Measurements from ENCODE around the gene SCRN1. TPM values are rescaled to one million over a fixed set of nuclear protein-coding genes. Genes with fewer than 3 reads are reported as not detected.

Gene SCRN1
- total RNA-seq, 1 experiment from 2014 or later, result 116 TPM

DNA sequence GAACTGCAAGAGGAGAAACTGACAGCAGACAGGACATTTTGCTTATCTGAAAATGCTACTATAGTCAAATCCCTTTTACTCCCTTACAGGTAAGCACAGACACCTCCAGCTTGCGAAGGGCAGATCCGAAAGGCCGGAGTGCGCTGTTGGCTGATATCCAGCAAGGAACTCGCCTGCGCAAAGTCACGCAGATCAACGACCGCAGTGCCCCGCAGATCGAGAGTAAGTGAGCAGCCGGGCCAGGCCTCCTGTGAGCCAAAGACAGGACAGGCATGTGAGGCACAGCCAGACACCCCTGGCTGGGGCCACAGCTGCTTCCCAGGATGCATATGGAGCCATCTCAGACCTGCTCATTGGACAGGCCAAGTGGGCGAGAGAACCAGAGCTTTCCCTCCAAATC is 113.9 kb downstream of the SCRN1 start:
- BruUV-seq (replicated peaks), result no TSS peak
- Mint-ChIP-seq H3K9me3 (ENCODE audit: low read depth, unreplicated experiment) (no peaks in the 10 kb centered on the region), H3K36me3 (ENCODE audit: insufficient read depth, unreplicated experiment) (no peaks in the 10 kb centered on the region), H3K4me3 (ENCODE audit: low read depth, unreplicated experiment) (no peak overlapping the region), H3K27ac (ENCODE audit: unreplicated experiment) (no peak overlapping the region), H3K27me3 (ENCODE audit: unreplicated experiment) (no peaks in the 10 kb centered on the region), H3K4me1 (ENCODE audit: low read depth, unreplicated experiment) (no peaks in the 10 kb centered on the region)
- CTCF ChIA-PET, result interaction anchor here (1.2 kb wide), 1 partner anchor 240 kb away, joined by 4 read pairs; no protein-coding TSS in a partner anchor
- TF ChIP-seq, protein P1, sequence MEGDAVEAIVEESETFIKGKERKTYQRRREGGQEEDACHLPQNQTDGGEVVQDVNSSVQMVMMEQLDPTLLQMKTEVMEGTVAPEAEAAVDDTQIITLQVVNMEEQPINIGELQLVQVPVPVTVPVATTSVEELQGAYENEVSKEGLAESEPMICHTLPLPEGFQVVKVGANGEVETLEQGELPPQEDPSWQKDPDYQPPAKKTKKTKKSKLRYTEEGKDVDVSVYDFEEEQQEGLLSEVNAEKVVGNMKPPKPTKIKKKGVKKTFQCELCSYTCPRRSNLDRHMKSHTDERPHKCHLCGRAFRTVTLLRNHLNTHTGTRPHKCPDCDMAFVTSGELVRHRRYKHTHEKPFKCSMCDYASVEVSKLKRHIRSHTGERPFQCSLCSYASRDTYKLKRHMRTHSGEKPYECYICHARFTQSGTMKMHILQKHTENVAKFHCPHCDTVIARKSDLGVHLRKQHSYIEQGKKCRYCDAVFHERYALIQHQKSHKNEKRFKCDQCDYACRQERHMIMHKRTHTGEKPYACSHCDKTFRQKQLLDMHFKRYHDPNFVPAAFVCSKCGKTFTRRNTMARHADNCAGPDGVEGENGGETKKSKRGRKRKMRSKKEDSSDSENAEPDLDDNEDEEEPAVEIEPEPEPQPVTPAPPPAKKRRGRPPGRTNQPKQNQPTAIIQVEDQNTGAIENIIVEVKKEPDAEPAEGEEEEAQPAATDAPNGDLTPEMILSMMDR (IDR thresholded peaks at IDR 0.05; ENCODE audit: unreplicated experiment), result no peak
- intact Hi-C loops (cut with micrococcal nuclease; ENCODE audit: unreplicated experiment), result no loop called here
- DNase-seq, result no peak

DNA sequence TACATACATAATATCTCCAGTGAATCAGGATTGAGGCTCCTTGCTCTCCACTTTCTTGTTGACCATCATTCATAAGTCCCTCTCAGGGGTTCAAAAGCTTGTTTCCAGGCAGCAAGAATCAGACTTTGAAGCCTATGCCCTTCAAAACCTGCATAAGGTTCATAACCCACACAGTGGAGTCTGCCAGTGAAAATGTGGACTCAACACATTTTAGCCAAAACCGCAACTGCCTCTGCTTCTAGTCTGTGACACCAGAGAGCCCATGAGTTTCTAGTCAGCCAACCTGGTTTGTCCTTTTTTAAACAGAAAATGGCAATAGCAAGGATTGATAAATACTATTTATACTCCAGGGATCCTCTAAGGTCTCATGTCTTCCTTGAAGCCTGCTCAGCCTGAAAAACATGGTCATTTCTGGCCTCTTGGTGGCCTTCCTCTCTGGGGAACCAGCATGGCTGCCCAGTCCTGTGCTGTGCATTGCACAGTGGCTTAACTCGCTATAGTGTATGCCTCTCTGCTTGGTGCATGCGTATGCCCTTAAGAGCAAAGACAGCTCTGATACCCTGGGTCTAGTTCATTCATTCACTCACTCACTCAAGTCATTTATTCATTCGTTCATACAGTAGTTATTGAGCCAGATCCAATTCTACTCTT is 115.8 kb downstream of the SCRN1 start:
- CTCF ChIA-PET, result no interaction called here
- TF ChIP-seq, protein P1 (IDR thresholded peaks at IDR 0.05; ENCODE audit: unreplicated experiment), result no peak

DNA sequence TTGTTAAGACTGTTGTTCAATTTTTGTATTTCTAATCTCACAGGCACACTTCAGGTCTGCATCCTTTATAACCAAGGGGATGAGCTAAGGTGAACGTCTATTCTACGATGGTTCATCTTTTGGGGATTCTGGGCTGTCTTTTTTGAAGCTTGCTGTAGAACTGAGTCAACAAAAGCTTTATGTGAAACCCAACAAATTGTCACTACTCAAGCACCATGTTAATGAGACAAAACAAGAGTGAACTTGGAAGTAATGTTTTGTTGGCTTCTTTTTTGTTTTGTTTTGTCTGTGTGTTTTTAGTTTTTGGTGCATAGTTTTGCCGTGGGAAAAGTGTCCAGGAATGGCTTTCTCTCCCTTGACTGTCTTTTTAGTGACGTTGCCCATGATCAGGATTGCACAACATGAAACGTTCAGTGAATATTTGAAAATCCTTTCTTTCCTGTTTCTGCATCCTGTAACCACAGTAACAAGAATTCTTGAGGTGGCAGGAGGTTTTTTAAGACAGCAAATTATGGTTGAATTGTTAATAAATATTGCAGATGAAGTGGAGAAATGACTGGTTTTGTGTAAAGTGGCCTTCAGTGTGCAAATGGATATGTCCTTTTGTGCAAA is 117.7 kb downstream of the SCRN1 start:
- Mint-ChIP-seq H3K36me3 (ENCODE audit: insufficient read depth, unreplicated experiment) (no peaks in the 10 kb centered on the region), H3K4me3 (ENCODE audit: low read depth, unreplicated experiment) (no peak overlapping the region), H3K4me1 (ENCODE audit: low read depth, unreplicated experiment) (no peaks in the 10 kb centered on the region), H3K9me3 (ENCODE audit: low read depth, unreplicated experiment) (no peaks in the 10 kb centered on the region), H3K27ac (ENCODE audit: unreplicated experiment) (no peak overlapping the region), H3K27me3 (ENCODE audit: unreplicated experiment) (no peaks in the 10 kb centered on the region)
- CTCF ChIA-PET, result no interaction called here
- no TSS peak for BruUV-seq (replicated peaks)
- TF ChIP-seq, protein P1 (IDR thresholded peaks at IDR 0.05; ENCODE audit: unreplicated experiment), result no peak
- no peak for DNase-seq
- intact Hi-C loops (cut with micrococcal nuclease; ENCODE audit: unreplicated experiment), result no loop called here

More for the DNA sequence above, 115.8 kb downstream of the SCRN1 start:
- H3K27me3 Mint-ChIP-seq (ENCODE audit: unreplicated experiment), result no peaks in the 10 kb centered on the region
- H3K4me1 Mint-ChIP-seq (ENCODE audit: low read depth, unreplicated experiment), result no peaks in the 10 kb centered on the region
- H3K27ac Mint-ChIP-seq (ENCODE audit: unreplicated experiment), result no peak overlapping the region
- no TSS peak for BruUV-seq (replicated peaks)
- intact Hi-C loops (cut with micrococcal nuclease; ENCODE audit: unreplicated experiment), result no loop called here
- no peak overlapping the region for H3K4me3 Mint-ChIP-seq (ENCODE audit: low read depth, unreplicated experiment)
- DNase-seq, result no peak
- H3K36me3 Mint-ChIP-seq (ENCODE audit: insufficient read depth, unreplicated experiment), result no peaks in the 10 kb centered on the region
- no peaks in the 10 kb centered on the region for H3K9me3 Mint-ChIP-seq (ENCODE audit: low read depth, unreplicated experiment)

Other genes with a start within 250 kb of the SCRN1 start
- 4.9 and 6.4 TPM in 2 replicates for gene WIPF3, start 183.3 kb downstream of the SCRN1 start, total RNA-seq (2022)
- 26.2 and 30.5 TPM in 2 replicates for gene FKBP14, start 36.9 kb upstream of the SCRN1 start, total RNA-seq (2022)
- gene PLEKHA8, start 38.6 kb upstream of the SCRN1 start, total RNA-seq (2022), result 25.0 and 27.6 TPM in 2 replicates
- gene MTURN, start 145.2 kb upstream of the SCRN1 start, total RNA-seq (2022), result 6.4 and 6.5 TPM in 2 replicates